SK-N-MC (cell line): ENCODE results near the gene PPY.
"Not testable (repeated sequence)": the region's sequence is repeated elsewhere in the genome, so short reads cannot be mapped to it uniquely, and the experiment has no call there.

Experiments
- DNase-seq: peaks from one replicate; pipeline ENCODE4 v3.0.0-alpha.2; 2011; ENCODE audit warnings: low read depth, low spot score
- H3K27ac ChIP-seq: fragments of 200-600 bp; sonication (generic); 2 replicates; pipeline ENCODE4 v1.5.1; 2016; ENCODE audit warnings: mixed run types
- H3K36me3 ChIP-seq: fragments of 200-600 bp; sonication (generic); 2 replicates; pipeline ENCODE4 v1.6.1; 2017; ENCODE audit warnings: antibody characterized with exemption, low read length, mixed read lengths; ENCODE audit not compliant: insufficient read depth
- H3K4me3 ChIP-seq: fragments of 200-600 bp; sonication (generic); 2 replicates; pipeline ENCODE4 v1.5.1; 2016
- H3K9ac ChIP-seq: fragments of 200-600 bp; sonication (generic); 2 replicates; pipeline ENCODE4 v1.8.0; 2017; ENCODE audit warnings: mixed run types, mixed read lengths; ENCODE audit not compliant: insufficient read length
- H3K9me3 ChIP-seq: fragments of 200-600 bp; sonication (generic); 2 replicates; pipeline ENCODE4 v1.6.1; 2017; ENCODE audit warnings: low read depth, mild to moderate bottlenecking, antibody characterized with exemption, low read length, moderate library complexity, mixed read lengths
- EZH2 ChIP-seq: fragments of 200-600 bp; sonication (generic); IDR thresholded peaks from one replicate; pipeline ENCODE4 v1.6.1; 2017; ENCODE audit warnings: antibody characterized with exemption
- FOXP2 ChIP-seq: optimal IDR thresholded peaks from 2 replicates; pipeline ENCODE3; 2011; ENCODE audit warnings: mild to moderate bottlenecking, moderate library complexity; ENCODE audit not compliant: insufficient read depth; ENCODE audit errors: extremely low read length, control extremely low read depth
- POLR2AphosphoS5 ChIP-seq: IDR thresholded peaks from 2 replicates; pipeline ENCODE4 v1.6.1; 2012; ENCODE audit warnings: mild to moderate bottlenecking, low read depth, low read length, borderline replicate concordance

The PPY gene

DNA sequence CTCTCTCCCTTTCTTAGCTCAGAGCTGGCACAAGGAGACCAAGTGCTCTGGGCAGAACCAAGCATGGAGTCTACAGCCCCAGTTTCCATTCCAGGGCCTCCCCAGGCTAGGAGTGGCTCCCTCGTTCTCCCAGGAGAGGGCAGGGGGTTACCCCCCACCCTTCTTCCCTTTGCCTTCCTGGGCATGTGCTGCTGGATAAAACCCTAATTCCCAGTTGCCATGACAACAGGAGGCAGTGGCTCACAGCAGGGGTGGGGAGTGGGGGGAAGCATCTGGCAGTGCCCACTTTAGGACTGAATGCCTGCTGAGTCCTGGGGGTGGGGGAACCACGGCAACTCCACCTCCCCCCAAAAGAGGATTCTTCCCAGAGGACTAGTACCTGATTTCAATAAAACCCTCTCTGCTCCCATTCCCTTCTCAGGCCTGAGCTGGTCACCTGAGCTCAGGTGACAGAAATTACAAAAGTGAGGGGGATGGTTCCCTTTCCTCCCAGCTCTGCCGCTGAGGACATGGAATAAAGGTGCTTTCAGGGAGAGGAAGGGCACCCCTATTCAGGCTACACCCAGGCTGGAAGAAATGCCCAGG lies 36.8 kb downstream of the PPY start:
- TF ChIP-seq EZH2 = no peak
- TF ChIP-seq POLR2AphosphoS5 = no peak
- no peak for TF ChIP-seq FOXP2
- no peak overlapping the region for H3K4me3 ChIP-seq
- H3K36me3 ChIP-seq = no peaks in the 10 kb centered on the region
- H3K9ac ChIP-seq = no peak overlapping the region
- no peak overlapping the region for H3K27ac ChIP-seq
- no peaks in the 10 kb centered on the region for H3K9me3 ChIP-seq
- no peak for DNase-seq

DNA sequence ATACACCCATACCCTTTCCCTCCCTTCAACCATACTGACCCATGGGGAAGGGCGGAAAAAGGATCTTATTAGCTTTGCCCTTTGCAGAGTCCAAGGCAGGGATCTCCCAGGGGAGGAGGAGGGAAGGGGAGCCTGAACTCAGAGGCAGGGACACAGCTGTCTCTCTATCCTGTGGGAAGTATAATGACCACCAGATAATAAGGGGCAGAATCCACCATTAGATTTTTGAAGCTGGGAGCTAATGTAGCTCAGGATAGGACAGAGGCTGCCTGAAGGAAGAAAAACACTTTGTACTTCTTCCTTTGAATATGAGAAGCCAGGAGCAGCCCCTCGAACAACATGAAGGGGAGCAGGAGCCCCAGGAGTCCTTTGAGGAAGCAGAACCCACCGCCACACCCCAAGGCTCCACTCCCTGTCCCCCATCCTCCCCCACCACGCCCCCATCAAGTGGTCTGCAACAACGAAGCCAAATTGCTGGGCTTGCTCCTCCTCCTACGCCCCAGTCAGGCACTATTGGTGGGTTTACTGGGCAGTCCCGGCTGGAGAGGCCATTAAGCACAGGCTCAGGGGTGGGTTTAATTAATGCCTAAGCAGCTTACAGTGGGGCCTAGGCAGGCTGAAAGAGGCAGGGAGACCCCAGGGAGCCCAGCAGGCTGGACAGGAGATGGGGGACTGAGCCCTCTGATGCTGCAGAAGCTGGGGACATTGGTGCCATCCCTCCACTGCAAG lies 40.3 kb downstream of the PPY start:
- no peak overlapping the region for H3K4me3 ChIP-seq
- no peaks in the 10 kb centered on the region for H3K9me3 ChIP-seq
- H3K9ac ChIP-seq = no peak overlapping the region
- no peak overlapping the region for H3K27ac ChIP-seq
- no peak for DNase-seq
- H3K36me3 ChIP-seq = no peaks in the 10 kb centered on the region
- TF ChIP-seq FOXP2 (no peak), EZH2 (no peak)

DNA sequence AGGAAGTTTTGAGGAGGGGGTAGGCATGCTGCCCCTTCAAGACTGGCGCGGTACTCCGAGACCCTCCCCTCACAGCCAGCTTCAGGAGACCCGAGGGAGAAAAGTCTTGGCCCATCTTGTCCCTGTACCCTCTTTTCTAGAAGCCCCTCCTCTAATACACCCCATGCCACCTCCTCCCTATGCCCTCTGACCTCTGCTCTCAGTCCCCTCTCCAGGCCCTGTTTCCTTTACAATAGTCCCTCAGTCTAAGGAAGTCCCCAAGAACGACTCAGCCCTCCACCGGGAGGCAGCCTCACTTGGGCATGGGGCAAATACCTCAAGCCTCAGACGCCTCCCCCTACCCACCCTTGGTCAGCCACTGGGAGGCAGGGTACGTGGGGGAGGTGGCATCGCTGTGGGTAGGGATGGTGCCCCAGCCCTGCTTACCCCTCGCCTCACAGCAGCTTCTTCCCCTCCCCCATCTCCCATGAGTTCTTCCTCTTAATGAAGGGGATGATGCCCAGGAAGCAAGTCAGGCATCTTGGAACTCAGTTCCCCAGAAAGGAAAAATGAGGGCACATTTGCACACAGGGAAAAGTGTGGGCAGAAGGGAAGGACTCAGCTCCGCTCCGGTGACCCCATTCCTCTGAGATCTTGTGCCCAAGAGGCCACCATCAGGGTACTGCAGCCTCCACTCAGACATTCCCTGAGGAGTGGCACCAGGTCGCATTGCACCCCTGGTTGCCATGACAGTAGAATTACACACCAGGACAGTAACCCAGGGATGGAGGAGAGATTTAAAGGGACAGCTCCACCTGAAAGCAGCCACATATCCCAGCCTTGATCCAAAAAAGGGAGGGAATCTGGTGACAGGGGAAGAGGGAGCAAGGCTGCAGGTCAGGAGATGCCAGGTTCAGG lies 41.2 kb downstream of the PPY start:
- no peaks in the 10 kb centered on the region for H3K36me3 ChIP-seq
- H3K4me3 ChIP-seq = peak overlapping the region; percentile 86
- TF ChIP-seq EZH2 = no peak
- no peak for TF ChIP-seq FOXP2
- no peak for TF ChIP-seq POLR2AphosphoS5
- DNase-seq = no peak
- H3K27ac ChIP-seq = no peak overlapping the region
- H3K9ac ChIP-seq = peak overlapping the region; percentile 24
- no peaks in the 10 kb centered on the region for H3K9me3 ChIP-seq

DNA sequence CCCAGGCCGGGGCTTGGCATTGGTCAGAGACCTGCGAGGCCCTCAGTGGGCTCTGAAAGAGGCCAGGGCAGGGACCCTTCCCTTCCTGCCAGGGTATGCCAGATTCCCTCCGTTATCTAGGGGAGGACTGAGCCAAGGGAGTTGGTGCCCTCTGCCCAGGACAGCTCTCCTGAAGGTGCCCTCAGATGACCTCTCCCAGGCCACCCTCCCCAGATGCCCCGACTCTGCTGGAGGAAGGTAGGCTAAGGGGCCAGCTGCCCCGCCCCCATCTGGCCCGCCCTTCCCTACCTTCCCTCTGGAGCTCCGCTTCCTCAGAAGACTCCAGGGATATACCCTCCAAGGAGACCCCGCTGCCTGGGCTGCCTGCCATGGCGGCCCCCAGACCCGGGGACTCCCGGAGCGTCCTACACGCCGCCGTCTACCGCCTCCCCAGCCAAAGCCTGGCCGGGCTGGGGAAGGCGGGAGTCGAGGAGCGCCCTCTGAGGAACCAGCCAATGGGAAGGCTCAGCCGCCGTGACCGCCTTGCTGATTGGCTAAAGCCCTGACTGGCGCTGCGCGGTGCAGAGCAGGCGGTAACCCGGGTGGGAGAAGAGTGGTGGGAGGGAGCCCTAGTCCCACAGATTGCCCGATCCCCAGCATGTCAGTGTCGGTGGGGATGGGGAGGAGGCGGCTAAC lies 42.0 kb downstream of the PPY start:
- Histone ChIP-seq H3K27ac (no peak overlapping the region), H3K9me3 (no peaks in the 10 kb centered on the region), H3K36me3 (no peaks in the 10 kb centered on the region), H3K9ac (peak overlapping the region; percentile 66), H3K4me3 (peak overlapping the region; percentile 86)
- TF ChIP-seq POLR2AphosphoS5 (peak; percentile 47; the same call in 1 of the 2 replicates), FOXP2 (no peak)
- DNase-seq = no peak

DNA sequence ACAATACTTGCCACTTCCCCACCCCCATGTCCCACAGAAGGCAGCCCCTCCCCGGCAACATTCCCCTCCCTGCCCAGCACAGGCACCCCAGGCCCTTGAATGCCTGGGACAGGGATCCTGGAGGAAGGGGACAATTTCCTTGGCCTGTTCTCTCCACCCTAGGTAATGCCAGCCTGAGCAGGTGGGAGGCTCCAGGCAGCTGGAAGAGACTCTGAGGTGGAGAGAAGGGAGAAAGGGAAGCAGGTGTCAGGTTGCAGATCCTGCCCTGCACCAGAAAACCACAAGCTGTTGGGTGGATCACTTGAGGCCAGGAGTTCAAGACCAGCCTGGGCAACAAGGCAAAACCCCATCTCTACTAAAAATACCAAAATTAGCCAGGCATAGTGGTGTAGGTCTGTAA lies 43.8 kb downstream of the PPY start:
- Histone ChIP-seq H3K9me3 (no peaks in the 10 kb centered on the region), H3K4me3 (no peak overlapping the region), H3K36me3 (no peaks in the 10 kb centered on the region), H3K27ac (no peak overlapping the region), H3K9ac (no peak overlapping the region)
- no peak for DNase-seq
- no peak for TF ChIP-seq EZH2
- no peak for TF ChIP-seq FOXP2
- TF ChIP-seq POLR2AphosphoS5 = no peak

DNA sequence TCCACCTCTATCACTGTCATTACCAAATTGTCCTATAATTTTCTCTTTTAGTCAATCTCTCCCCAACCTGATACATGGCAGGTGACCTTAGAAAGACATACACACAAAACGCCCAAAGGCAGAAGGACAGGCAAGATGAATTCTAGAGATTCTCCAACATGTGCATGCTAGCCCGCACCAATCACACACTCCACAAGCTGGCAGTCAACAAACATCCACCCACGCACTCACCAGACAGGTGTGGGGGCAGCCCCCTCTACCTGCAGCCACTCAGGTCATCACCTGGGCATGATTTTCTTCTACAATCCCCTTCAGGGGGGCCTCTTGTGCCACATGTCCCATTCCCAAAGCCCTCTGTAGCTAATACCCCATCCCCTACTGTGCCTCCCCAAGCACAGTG lies 44.4 kb downstream of the PPY start:
- Histone ChIP-seq H3K4me3 (no peak overlapping the region), H3K9me3 (no peaks in the 10 kb centered on the region), H3K9ac (no peak overlapping the region), H3K36me3 (no peaks in the 10 kb centered on the region), H3K27ac (no peak overlapping the region)
- TF ChIP-seq EZH2 (no peak), POLR2AphosphoS5 (no peak), FOXP2 (no peak)
- DNase-seq = no peak

DNA sequence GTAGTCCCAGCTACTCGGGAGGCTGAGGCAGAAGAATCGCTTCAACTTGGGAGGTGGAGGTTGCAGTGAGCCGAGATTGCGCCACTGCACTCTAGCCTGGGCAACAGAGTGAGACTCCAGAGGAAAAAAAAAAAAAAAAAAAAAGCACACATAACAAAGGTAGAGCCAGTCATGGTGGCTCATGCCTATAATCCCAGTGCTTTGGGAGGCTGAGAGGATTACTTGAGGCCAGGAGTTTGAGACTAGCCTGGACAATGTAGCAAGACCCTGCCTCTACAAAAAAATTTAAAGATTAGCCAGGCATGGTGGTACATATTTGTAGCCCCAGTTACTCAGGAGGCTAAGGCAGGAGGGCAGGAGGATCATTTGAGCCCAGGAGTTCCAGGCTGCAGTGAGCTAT lies 47.8 kb downstream of the PPY start:
- not testable (repeated sequence) for DNase-seq, H3K27ac ChIP-seq, H3K9me3 ChIP-seq, H3K9ac ChIP-seq, H3K4me3 ChIP-seq, H3K36me3 ChIP-seq

DNA sequence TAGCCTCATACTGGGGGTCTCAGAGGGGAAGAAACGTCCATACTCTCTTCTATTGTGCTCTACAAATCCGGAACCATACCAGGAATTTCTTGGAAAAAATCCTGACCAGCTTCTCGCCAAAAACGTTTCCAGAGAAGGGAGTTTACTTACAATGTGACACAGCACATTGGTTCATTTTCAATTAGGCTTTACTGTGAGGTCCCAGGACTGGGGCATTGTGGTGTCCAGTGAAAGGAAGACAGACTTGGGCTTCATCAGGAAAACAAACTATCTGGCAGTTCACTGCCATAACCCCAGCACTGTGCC lies 49.7 kb downstream of the PPY start:
- no peak for DNase-seq
- no peak overlapping the region for H3K9ac ChIP-seq
- no peak for TF ChIP-seq FOXP2
- TF ChIP-seq EZH2 = no peak
- no peak for TF ChIP-seq POLR2AphosphoS5

DNA sequence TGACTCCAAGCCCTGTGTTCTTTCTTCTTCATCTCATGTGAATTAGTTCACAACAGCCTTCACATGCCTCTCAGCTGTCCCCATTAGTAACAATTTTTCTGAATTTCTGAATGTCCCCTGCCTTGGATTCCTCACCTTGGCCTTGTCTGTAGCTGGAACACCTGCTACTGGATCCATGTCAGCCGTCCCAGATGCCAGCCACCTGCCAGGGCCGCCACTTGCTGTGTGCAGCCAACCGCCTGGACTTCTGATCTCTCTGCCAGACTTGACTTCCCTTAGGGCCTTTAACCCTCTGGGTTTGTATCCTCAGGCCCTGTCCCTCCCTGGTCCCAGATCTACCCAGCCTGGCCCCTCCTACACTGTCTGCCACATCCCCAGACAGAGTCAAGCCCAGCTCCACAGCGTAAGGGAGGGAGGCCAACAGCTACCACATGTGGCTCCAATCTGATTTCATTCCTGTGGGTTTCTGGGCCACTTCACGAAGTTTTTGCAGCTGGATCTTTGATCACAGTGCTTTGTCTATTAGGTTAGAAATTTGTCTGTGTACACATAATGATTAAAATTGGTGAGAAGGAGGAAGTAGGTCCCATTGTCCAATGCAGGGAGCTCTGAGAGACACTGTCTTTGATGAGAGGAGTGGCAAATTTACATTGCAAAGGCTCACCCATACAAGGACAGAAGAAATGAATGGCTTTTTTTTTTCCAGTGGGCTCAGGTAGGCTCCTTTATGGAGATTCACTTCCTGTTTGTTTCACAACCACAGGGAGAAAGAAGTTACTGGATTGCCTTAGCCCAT lies 50.2 kb downstream of the PPY start:
- TF ChIP-seq FOXP2 = no peak
- no peak for TF ChIP-seq EZH2
- TF ChIP-seq POLR2AphosphoS5 = no peak
- DNase-seq = no peak
- Histone ChIP-seq H3K9me3 (no peaks in the 10 kb centered on the region), H3K4me3 (no peak overlapping the region), H3K27ac (no peak overlapping the region; the same call in 1 of the 2 replicates), H3K36me3 (no peaks in the 10 kb centered on the region), H3K9ac (no peak overlapping the region)

More for the DNA sequence above, 49.7 kb downstream of the PPY start:
- Histone ChIP-seq H3K27ac (no peak overlapping the region), H3K9me3 (no peaks in the 10 kb centered on the region), H3K4me3 (no peak overlapping the region), H3K36me3 (no peaks in the 10 kb centered on the region)
